T-helper 17 cell (primary cell): ENCODE data around the gene PCDHGC3. TPM values are rescaled to one million over a fixed set of nuclear protein-coding genes. Genes with fewer than 3 reads are reported as not detected.

Experiments used
- ATAC-seq: fragments of 150-1000 bp; cut with Tn5 transposase; 2 replicates; pipeline ENCODE4 v1.10.0; 2021; ENCODE audit warnings: mild to moderate bottlenecking, moderate library complexity
- DNase-seq, 3 donors: peaks; one replicate each; pipeline versions ENCODE4 v3.0.0 to v3.0.0-alpha.2; 2020 to 2021
- H3K9me3 ChIP-seq: one replicate; pipeline ENCODE4 v1.7.0; 2013; ENCODE audit warnings: low read length, mild to moderate bottlenecking; ENCODE audit not compliant: control insufficient read depth, poor library complexity, severe bottlenecking
- H3K27ac Mint-ChIP-seq: one replicate; pipeline ENCODE4 v1.8.0; 2022; ENCODE audit warnings: mild to moderate bottlenecking, moderate library complexity, mixed read lengths
- H3K27me3 Mint-ChIP-seq: one replicate; pipeline ENCODE4 v1.8.0; 2022; ENCODE audit warnings: mixed read lengths
- H3K36me3 Mint-ChIP-seq: one replicate; pipeline ENCODE4 v1.8.0; 2022; ENCODE audit warnings: low read depth, mixed read lengths
- H3K4me1 Mint-ChIP-seq: one replicate; pipeline ENCODE4 v1.8.0; 2022; ENCODE audit warnings: mild to moderate bottlenecking, mixed read lengths
- H3K4me3 Mint-ChIP-seq: one replicate; pipeline ENCODE4 v1.8.0; 2022; ENCODE audit warnings: mild to moderate bottlenecking, moderate library complexity, mixed read lengths
- total RNA-seq, 4 donors: library from RNA in 2 of 4; stranded (reverse) in 2 of 4; gene quantifications; one replicate each; pipeline ENCODE4 v1.2.3 and lab custom pipeline; 2022 to 2026

PCDHGC3 gene
- total RNA-seq, 2 donors from 2014 or later: not detected

DNA sequence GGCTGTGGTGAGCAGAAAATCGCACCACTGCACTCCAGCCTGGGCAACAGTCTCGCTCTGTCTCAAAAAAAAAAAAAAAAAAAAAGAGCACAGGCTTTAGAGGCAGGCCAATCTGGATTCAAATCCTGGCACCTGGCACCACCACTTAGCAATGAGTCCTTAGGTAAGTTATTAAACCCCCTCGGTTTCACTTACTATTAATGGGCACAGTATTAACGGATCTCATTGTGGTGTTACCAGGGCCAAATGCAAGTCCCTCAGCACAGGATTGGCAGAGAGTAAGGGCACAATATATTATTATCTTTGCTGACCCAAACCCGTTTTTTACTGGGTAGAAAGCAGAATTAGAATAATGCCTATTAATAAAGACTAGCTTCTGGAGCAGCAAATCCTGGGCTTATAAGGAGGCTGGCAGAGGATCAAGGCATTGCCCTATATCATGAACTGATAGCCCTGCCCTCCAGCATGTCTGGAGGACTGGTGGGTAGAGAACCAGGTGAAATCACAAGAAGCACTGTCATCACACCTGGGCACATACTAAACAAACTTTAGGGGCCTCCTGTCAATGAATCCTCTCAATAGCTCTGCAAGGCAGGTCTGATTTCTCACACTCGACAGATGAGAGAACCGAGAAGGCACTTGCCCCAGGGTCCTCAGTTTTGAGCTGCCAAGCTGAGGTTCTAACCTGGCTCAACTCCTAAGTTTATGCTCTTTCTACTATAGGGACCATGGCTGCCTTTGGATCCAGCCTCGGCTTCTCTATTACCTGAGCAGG is 30.8 kb downstream of the PCDHGC3 start:
- peaks cover 20% of the 10 kb centered on the region for H3K27me3 Mint-ChIP-seq
- peaks cover 2% of the 10 kb centered on the region for H3K4me1 Mint-ChIP-seq
- DNase-seq (no peak), ATAC-seq (no peak)
- peaks cover 2% of the 10 kb centered on the region for H3K36me3 Mint-ChIP-seq
- no peak overlapping the region for H3K27ac Mint-ChIP-seq
- no peak overlapping the region for H3K4me3 Mint-ChIP-seq
- H3K9me3 ChIP-seq: no peaks in the 10 kb centered on the region

DNA sequence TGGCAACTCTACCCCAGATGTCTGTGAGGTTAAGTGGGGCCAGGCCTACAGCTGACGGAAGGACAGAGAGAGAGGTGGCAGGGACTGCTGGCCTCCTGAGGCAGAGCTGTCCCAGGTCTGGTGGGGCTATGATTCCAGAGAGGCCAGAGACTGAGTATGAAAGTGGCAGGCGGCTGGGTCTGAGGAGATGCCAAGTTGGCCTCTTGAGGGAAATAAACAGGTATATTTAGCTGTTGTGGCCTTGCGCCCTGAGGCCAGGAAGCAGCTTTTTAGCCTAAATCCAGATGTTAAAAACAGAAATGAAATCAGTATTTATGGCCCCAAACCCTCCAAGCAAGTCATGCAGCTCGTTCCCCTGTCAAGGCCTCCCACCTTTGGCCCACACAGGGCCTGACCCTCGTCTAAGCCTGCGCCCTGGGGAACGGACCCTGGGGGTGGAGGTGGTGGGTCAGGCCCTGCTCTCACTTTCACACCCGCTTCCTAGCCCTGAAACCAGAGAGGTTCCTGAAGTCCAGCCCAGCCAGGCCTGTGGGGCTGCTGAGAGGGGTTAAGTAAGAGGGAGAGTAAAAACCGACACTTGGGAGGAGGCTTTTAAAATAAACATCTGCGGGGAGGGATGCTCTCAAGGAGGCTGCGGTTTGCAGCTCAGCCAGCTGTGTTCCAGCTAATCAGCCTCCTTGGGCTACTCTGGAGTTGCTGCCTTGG is 31.8 kb downstream of the PCDHGC3 start:
- no peaks in the 10 kb centered on the region for H3K36me3 Mint-ChIP-seq
- DNase-seq (no peak), ATAC-seq (no peak)
- H3K4me3 Mint-ChIP-seq: no peak overlapping the region
- H3K27me3 Mint-ChIP-seq: peaks cover 13% of the 10 kb centered on the region
- H3K9me3 ChIP-seq: no peaks in the 10 kb centered on the region
- H3K27ac Mint-ChIP-seq: no peak overlapping the region
- H3K4me1 Mint-ChIP-seq: peaks cover 3% of the 10 kb centered on the region

DNA sequence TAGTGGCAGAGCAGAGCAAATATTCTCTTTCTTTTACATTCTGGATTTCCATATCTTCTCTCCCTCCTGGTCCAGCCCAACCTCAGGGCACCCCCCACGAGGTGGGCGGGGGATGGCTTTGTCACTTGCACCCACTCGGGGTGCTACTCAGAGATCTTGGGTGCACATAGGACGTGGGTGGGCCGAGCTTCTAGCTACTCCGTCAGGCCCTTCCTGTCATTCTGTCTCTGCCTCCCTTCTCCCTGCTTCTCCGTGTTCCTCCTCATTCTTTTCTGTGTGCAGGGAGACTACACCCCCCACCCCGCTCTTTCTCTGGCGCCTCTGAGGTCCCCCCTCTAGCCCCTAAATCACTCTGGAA is 32.7 kb downstream of the PCDHGC3 start:
- H3K9me3 ChIP-seq: no peaks in the 10 kb centered on the region
- DNase-seq: no peak
- Mint-ChIP-seq H3K4me3 (no peak overlapping the region), H3K36me3 (peaks cover 2% of the 10 kb centered on the region), H3K27ac (no peak overlapping the region), H3K4me1 (peaks cover 10% of the 10 kb centered on the region), H3K27me3 (peaks cover 13% of the 10 kb centered on the region)
- ATAC-seq: no peak

DNA sequence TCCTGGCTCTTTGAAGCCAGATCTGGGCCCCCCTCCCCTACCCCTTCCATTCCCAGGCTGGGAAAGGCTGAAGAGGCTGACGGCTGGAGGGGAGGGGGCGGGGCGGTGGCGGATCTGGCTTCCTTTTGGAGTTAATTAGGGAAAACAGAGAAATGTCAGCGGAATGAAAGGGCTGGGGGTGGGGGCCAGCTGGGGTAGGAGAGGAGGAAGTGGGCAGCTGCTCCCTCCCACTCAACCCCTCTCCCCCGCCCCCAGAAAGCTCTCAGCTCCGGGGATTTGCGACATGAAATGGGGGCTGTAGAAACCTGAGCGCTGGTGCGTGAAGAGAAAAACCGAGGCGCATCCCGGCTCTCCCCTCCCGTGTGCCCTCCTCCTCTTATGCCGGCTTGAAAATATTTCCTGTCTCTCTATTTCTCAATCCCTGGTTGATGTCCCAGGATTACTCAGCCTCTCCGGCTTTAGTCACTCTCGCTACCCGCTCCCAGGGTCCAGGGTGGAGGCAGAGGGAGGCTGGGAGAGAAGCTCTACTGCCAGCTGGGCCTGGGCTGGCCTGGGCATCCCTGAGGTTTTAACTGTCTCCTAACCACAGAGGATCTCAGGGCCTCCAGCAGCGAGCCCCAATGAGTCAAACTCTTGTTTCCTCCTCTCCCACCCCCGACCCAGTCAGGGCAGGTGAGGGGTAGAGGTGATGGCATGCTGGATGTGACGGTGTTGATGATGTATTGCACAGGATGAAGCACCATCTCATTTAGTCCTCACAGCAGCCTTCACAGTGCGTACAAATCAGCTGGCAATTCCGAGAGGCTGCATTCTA is 33.2 kb downstream of the PCDHGC3 start:
- no peaks in the 10 kb centered on the region for H3K9me3 ChIP-seq
- no peak overlapping the region for H3K27ac Mint-ChIP-seq
- DNase-seq: no peak
- ATAC-seq: no peak
- H3K4me3 Mint-ChIP-seq: no peak overlapping the region
- peaks cover 15% of the 10 kb centered on the region for H3K4me1 Mint-ChIP-seq
- H3K36me3 Mint-ChIP-seq: peaks cover 2% of the 10 kb centered on the region
- H3K27me3 Mint-ChIP-seq: peaks cover 13% of the 10 kb centered on the region

GRCh38 chr5:141510160-141510559 is 34.4 kb downstream of the PCDHGC3 start:
- no peak for DNase-seq
- Mint-ChIP-seq H3K27me3 (peaks cover 7% of the 10 kb centered on the region), H3K27ac (no peak overlapping the region), H3K36me3 (peaks cover 2% of the 10 kb centered on the region), H3K4me3 (no peak overlapping the region), H3K4me1 (peaks cover 19% of the 10 kb centered on the region)
- ATAC-seq: no peak
- no peaks in the 10 kb centered on the region for H3K9me3 ChIP-seq

- H3K4me3 Mint-ChIP-seq: peak overlapping the region; percentile 39
These were observed 35.3 kb downstream of the PCDHGC3 start for GRCh38 chr5:141510850-141511601.

GRCh38 chr5:141511771-141512325 is 36.1 kb downstream of the PCDHGC3 start:
- H3K4me1 Mint-ChIP-seq: peaks cover 26% of the 10 kb centered on the region
- peak overlapping the region; percentile 96 for H3K27ac Mint-ChIP-seq

More at GRCh38 chr5:141510850-141511601, 35.3 kb downstream of the PCDHGC3 start:
- ATAC-seq (no peak), DNase-seq (no peak)
- Mint-ChIP-seq H3K4me1 (peaks cover 21% of the 10 kb centered on the region), H3K27ac (no peak overlapping the region), H3K27me3 (no peaks in the 10 kb centered on the region), H3K36me3 (peaks cover 2% of the 10 kb centered on the region)
- H3K9me3 ChIP-seq: no peaks in the 10 kb centered on the region

GRCh38 chr5:141512390-141512910 is 36.7 kb downstream of the PCDHGC3 start:
- H3K27ac Mint-ChIP-seq: peak overlapping the region; percentile 96
- H3K4me3 Mint-ChIP-seq: peak overlapping the region; percentile 97
- H3K4me1 Mint-ChIP-seq: peaks cover 26% of the 10 kb centered on the region
- no peaks in the 10 kb centered on the region for H3K27me3 Mint-ChIP-seq
- DNase-seq: peak; percentile 70 to 87 (median 78)
- no peaks in the 10 kb centered on the region for H3K9me3 ChIP-seq
- ATAC-seq: peak; percentile 68
- H3K36me3 Mint-ChIP-seq: peaks cover 2% of the 10 kb centered on the region

More at GRCh38 chr5:141511771-141512325, 36.1 kb downstream of the PCDHGC3 start:
- H3K36me3 Mint-ChIP-seq: peaks cover 2% of the 10 kb centered on the region
- no peaks in the 10 kb centered on the region for H3K27me3 Mint-ChIP-seq
- no peak overlapping the region for H3K4me3 Mint-ChIP-seq
- no peaks in the 10 kb centered on the region for H3K9me3 ChIP-seq
- ATAC-seq (no peak), DNase-seq (no peak)

GRCh38 chr5:141512911-141513626 is 37.3 kb downstream of the PCDHGC3 start:
- peaks cover 26% of the 10 kb centered on the region for H3K4me1 Mint-ChIP-seq
- peaks cover 2% of the 10 kb centered on the region for H3K36me3 Mint-ChIP-seq

GRCh38 chr5:141513627-141514329 is 38.0 kb downstream of the PCDHGC3 start:
- H3K36me3 Mint-ChIP-seq: peaks cover 2% of the 10 kb centered on the region
- no peaks in the 10 kb centered on the region for H3K9me3 ChIP-seq
- ATAC-seq (peak; percentile 45), DNase-seq (no peak)
- peak overlapping the region; percentile 97 for H3K4me3 Mint-ChIP-seq
- H3K4me1 Mint-ChIP-seq: peaks cover 26% of the 10 kb centered on the region
- no peaks in the 10 kb centered on the region for H3K27me3 Mint-ChIP-seq
- H3K27ac Mint-ChIP-seq: peak overlapping the region; percentile 96

More at GRCh38 chr5:141512911-141513626, 37.3 kb downstream of the PCDHGC3 start:
- DNase-seq (no peak), ATAC-seq (peak; percentile 43)
- H3K27ac Mint-ChIP-seq: peak overlapping the region; percentile 96
- peak overlapping the region; percentile 97 for H3K4me3 Mint-ChIP-seq
- no peaks in the 10 kb centered on the region for H3K27me3 Mint-ChIP-seq
- H3K9me3 ChIP-seq: no peaks in the 10 kb centered on the region

DNA sequence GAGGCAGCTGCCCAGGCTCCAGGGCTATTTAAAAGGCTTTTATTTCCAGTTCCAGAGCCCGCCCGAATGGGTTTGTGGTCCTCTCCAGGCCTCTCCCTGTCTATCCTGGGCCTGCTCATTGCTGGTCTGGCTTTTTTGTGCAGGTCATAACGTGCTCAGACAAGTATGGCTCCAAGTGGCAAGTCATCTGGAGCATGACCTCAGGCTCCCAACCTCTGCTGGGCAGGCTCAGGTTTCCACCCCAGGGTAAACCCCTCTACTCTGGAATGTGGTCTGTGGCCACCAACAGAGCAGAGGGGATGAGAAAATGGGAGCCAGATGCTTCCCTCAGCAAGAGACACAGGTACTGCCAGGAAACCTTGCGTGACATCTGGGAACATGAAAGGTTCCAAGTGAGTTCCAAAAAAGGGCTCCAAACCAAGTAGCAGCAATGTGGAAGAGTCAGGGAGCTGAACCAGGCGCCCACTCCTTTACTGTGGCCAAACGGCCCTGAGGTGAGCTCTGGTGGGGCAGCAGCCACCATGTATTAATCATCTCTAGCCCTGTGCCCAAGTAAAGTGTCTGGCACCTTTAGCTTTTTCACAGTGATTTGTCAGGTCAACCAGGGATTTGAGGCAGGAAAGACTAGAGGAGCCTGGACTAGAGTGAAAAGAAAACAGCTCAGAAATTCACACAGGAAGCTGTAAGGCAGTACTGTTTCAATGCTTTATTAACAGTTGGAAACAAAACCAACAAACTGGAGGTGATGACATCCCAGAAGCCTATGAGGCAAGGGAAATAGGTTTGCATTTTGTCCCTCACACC is 38.8 kb downstream of the PCDHGC3 start:
- no peak for DNase-seq
- Mint-ChIP-seq H3K27me3 (no peaks in the 10 kb centered on the region), H3K4me1 (peaks cover 26% of the 10 kb centered on the region), H3K4me3 (peak overlapping the region; percentile 97), H3K36me3 (peaks cover 2% of the 10 kb centered on the region), H3K27ac (peak overlapping the region; percentile 96)
- no peaks in the 10 kb centered on the region for H3K9me3 ChIP-seq
- ATAC-seq: no peak
